Gastroesophageal sphincter (tissue), 4 donors: Measurements from ENCODE around the gene TNS3. TPM values are rescaled to one million over a fixed set of nuclear protein-coding genes. Genes with fewer than 3 reads are reported as not detected.

Source experiments
- ATAC-seq: fragments of 150-250 bp; one replicate; pipeline ENCODE4 v1.9.1; 2016; ENCODE audit warnings: mild to moderate bottlenecking, moderate library complexity
- H3K27ac ChIP-seq, 4 donors: fragments of 200-600 bp; sonication (generic) in 3 of 4; 1 replicate in 3 of 4; 2 replicates in 1 of 4; pipeline ENCODE4 v1.5.1; 2016 to 2019
- H3K27me3 ChIP-seq: fragments of 200-600 bp; sonication (generic); one replicate; pipeline ENCODE4 v1.5.1; 2019
- H3K36me3 ChIP-seq, 2 donors: fragments of 200-600 bp; sonication (generic); one replicate each; pipeline ENCODE4 v1.5.1; 2019; ENCODE audit warnings: control low read depth in 1 of 2
- H3K4me1 ChIP-seq, 3 donors: fragments of 200-600 bp; sonication (generic); 1 replicate in 2 of 3; 2 replicates in 1 of 3; pipeline ENCODE4 v1.5.1; 2016 to 2019; ENCODE audit warnings: control low read depth in 2 of 3
- H3K4me3 ChIP-seq, 2 donors: fragments of 200-600 bp; sonication (generic); one replicate each; pipeline ENCODE4 v1.5.1; 2019; ENCODE audit warnings: mild to moderate bottlenecking in 1 of 2, moderate library complexity in 1 of 2
- H3K9me3 ChIP-seq, 3 donors: fragments of 200-600 bp; sonication (generic); one replicate each; pipeline ENCODE4 v1.5.1; 2017 to 2019; ENCODE audit warnings: control low read depth in 2 of 3
- EP300 ChIP-seq: sonication (generic); formaldehyde crosslinking; IDR thresholded peaks from one replicate; pipeline ENCODE4 v1.6.1; 2017; ENCODE audit warnings: antibody characterized with exemption, mild to moderate bottlenecking
- POLR2A ChIP-seq, 2 donors: fragments of 450-650 bp; IDR thresholded peaks; one replicate each; pipeline ENCODE4 v1.6.1; 2017; ENCODE audit warnings: antibody characterized with exemption in 2 of 2, mild to moderate bottlenecking in 2 of 2, moderate library complexity in 1 of 2
- POLR2AphosphoS5 ChIP-seq: sonication (generic); formaldehyde crosslinking; IDR thresholded peaks from one replicate; pipeline ENCODE4 v1.6.1; 2017; ENCODE audit warnings: antibody characterized with exemption
- WGBS, 2 donors: methylation state at CpG; one replicate each; pipeline ENCODE4 v1.1.5; 2018; ENCODE audit warnings: low coverage in 1 of 2; 5-methylcytosine and 5-hydroxymethylcytosine counted together
- total RNA-seq, 4 donors: library from RNA; depleted of rRNA; stranded (reverse); fragments of >200 nt; gene quantifications; one replicate each; pipeline ENCODE4 v1.1.0, GENCODE V29; 2016
- TF ChIP-seq, protein P1 (sequence below), 4 experiments: fragments of 200-600 bp in 2 of 4; fragments of 450-650 bp in 2 of 4; sonication (generic) in 1 of 4; IDR thresholded peaks; one replicate each; pipeline ENCODE4 v1.5.1; 2017 to 2019; ENCODE audit warnings: antibody characterized with exemption in 4 of 4, mild to moderate bottlenecking in 2 of 4, moderate library complexity in 2 of 4

The TNS3 gene
- total RNA-seq, 4 donors from 2014 or later: 35.0 to 61.3 (median 45.1) TPM

- TF ChIP-seq POLR2A (IDR thresholded peaks at IDR 0.05): no peak
- TF ChIP-seq EP300: no peak
- TF ChIP-seq POLR2AphosphoS5: no peak
- TF ChIP-seq, protein P1, sequence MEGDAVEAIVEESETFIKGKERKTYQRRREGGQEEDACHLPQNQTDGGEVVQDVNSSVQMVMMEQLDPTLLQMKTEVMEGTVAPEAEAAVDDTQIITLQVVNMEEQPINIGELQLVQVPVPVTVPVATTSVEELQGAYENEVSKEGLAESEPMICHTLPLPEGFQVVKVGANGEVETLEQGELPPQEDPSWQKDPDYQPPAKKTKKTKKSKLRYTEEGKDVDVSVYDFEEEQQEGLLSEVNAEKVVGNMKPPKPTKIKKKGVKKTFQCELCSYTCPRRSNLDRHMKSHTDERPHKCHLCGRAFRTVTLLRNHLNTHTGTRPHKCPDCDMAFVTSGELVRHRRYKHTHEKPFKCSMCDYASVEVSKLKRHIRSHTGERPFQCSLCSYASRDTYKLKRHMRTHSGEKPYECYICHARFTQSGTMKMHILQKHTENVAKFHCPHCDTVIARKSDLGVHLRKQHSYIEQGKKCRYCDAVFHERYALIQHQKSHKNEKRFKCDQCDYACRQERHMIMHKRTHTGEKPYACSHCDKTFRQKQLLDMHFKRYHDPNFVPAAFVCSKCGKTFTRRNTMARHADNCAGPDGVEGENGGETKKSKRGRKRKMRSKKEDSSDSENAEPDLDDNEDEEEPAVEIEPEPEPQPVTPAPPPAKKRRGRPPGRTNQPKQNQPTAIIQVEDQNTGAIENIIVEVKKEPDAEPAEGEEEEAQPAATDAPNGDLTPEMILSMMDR (IDR thresholded peaks at IDR 0.05): no peak
- H3K4me3 ChIP-seq: no peak overlapping the region
- 48 to 51% methylated on average over 4 of the region's 4 CpGs for WGBS, 2 donors
- no peaks in the 10 kb centered on the region for H3K27me3 ChIP-seq
- H3K27ac ChIP-seq: peak overlapping the region in 1 of 4 donors; percentile 58
- no peak for ATAC-seq
- H3K9me3 ChIP-seq: no peaks in the 10 kb centered on the region
- peaks cover 0 to 20% (median 6%) of the 10 kb centered on the region in 3 donors for H3K4me1 ChIP-seq
- H3K36me3 ChIP-seq: peaks cover 0 to 71% of the 10 kb centered on the region in 2 donors
Measured at GRCh38 chr7:47291461-47292081, 290.3 kb downstream of the TNS3 start.

DNA sequence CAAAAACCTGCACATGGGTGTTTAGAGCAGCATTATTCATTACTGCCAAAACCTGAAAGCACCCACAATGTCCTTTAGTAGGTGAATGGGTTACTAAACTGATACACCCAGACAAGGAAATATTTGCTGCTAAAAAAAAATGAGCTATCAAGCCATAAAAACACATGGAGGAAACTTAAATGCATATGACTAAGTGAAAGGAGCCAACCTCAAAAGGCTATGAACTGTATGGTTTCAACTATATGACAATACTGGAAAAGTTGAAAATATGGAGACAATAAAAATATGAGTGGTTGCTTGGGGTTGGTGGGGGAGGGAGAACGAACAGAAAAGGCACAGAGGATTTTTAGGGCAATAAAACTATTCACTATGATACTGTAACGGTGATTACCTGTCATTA is 291.0 kb downstream of the TNS3 start:
- whole genome bisulfite sequencing, 2 donors: 89 to 100% methylated on average over 2 of the region's 2 CpGs
- Histone ChIP-seq H3K36me3 (peaks cover 0 to 71% of the 10 kb centered on the region in 2 donors), H3K9me3 (no peaks in the 10 kb centered on the region), H3K4me1 (peaks cover 0 to 20% (median 6%) of the 10 kb centered on the region in 3 donors), H3K27ac (peak overlapping the region in 1 of 4 donors; percentile 58), H3K27me3 (no peaks in the 10 kb centered on the region), H3K4me3 (no peak overlapping the region)
- TF ChIP-seq POLR2A (IDR thresholded peaks at IDR 0.05): no peak
- no peak for TF ChIP-seq POLR2AphosphoS5
- TF ChIP-seq EP300: no peak
- TF ChIP-seq, protein P1 (IDR thresholded peaks at IDR 0.05): no peak
- no peak for ATAC-seq

GRCh38 chr7:47290466-47290865 is 291.4 kb downstream of the TNS3 start:
- Histone ChIP-seq H3K27ac (no peak overlapping the region), H3K36me3 (peaks cover 0 to 71% of the 10 kb centered on the region in 2 donors)

GRCh38 chr7:47288060-47288459 is 293.9 kb downstream of the TNS3 start:
- TF ChIP-seq POLR2A (IDR thresholded peaks at IDR 0.05) (no peak), POLR2AphosphoS5 (no peak)
- TF ChIP-seq, protein P1 (IDR thresholded peaks at IDR 0.05): no peak
- ATAC-seq: no peak
- 90% methylated on average over 6 of the region's 6 CpGs for WGBS, 2 donors
- Histone ChIP-seq H3K27me3 (no peaks in the 10 kb centered on the region), H3K27ac (no peak overlapping the region), H3K36me3 (peaks cover 0 to 76% of the 10 kb centered on the region in 2 donors), H3K9me3 (no peaks in the 10 kb centered on the region), H3K4me3 (no peak overlapping the region), H3K4me1 (no peaks in the 10 kb centered on the region)

More at GRCh38 chr7:47290466-47290865, 291.4 kb downstream of the TNS3 start:
- no peak for ATAC-seq
- Histone ChIP-seq H3K4me1 (peaks cover 0 to 20% (median 6%) of the 10 kb centered on the region in 3 donors), H3K27me3 (no peaks in the 10 kb centered on the region), H3K9me3 (no peaks in the 10 kb centered on the region), H3K4me3 (no peak overlapping the region)
- no peak for TF ChIP-seq POLR2AphosphoS5
- TF ChIP-seq POLR2A (IDR thresholded peaks at IDR 0.05): no peak
- TF ChIP-seq, protein P1 (IDR thresholded peaks at IDR 0.05): no peak
- no peak for TF ChIP-seq EP300
- WGBS, 2 donors: 93 to 100% methylated on average over 2 of the region's 3 CpGs

GRCh38 chr7:47285860-47286491 is 295.9 kb downstream of the TNS3 start:
- ATAC-seq: no peak
- WGBS, 2 donors: 81 to 88% methylated on average over 5 to 7 of the region's 9 CpGs
- H3K27ac ChIP-seq: peak overlapping the region in 1 of 4 donors; percentile 52
- no peaks in the 10 kb centered on the region for H3K27me3 ChIP-seq
- no peak overlapping the region for H3K4me3 ChIP-seq
- H3K9me3 ChIP-seq: no peaks in the 10 kb centered on the region
- TF ChIP-seq EP300: no peak
- TF ChIP-seq, protein P1 (IDR thresholded peaks at IDR 0.05): no peak
- TF ChIP-seq POLR2A (IDR thresholded peaks at IDR 0.05): no peak
- H3K36me3 ChIP-seq: peaks cover 0 to 77% of the 10 kb centered on the region in 2 donors
- H3K4me1 ChIP-seq: no peaks in the 10 kb centered on the region
